GM23338 (cell line): ENCODE measurements around the gene ACE2. TPM values are rescaled to one million over a fixed set of nuclear protein-coding genes. Genes with fewer than 3 reads are reported as not detected.
A peak's percentile ranks its signal among the peaks of the same experiment; 100 is the strongest.

Experiments used
- ATAC-seq: fragments of 200-7000 bp; cut with Tn5 transposase; 3 replicates; pipeline ENCODE4 v1.9.1; 2020
- DNase-seq: peaks from one replicate; pipeline ENCODE4 v3.0.0-alpha.2; 2015; ENCODE audit warnings: low spot score
- H2AFZ ChIP-seq: fragments of 200-600 bp; sonication (generic); 2 replicates; pipeline ENCODE4 v1.8.0; 2016; ENCODE audit warnings: antibody characterized with exemption, mild to moderate bottlenecking, moderate library complexity
- H3F3A ChIP-seq: fragments of 200-600 bp; sonication (generic); replicated peaks from 2 replicates; pipeline ENCODE4 v1.8.0; 2017; ENCODE audit warnings: antibody characterized with exemption, mixed run types, low read depth
- H3K27ac ChIP-seq: fragments of 200-600 bp; sonication (generic); 2 replicates; pipeline ENCODE4 v1.6.1; 2016; ENCODE audit warnings: low read depth
- H3K27me3 ChIP-seq: fragments of 200-600 bp; sonication (generic); 2 replicates; pipeline ENCODE4 v1.8.0; 2016; ENCODE audit warnings: mild to moderate bottlenecking, mixed run types, moderate library complexity; ENCODE audit not compliant: insufficient read depth
- H3K36me3 ChIP-seq: fragments of 200-600 bp; sonication (generic); 2 replicates; pipeline ENCODE4 v1.8.0; 2016; ENCODE audit warnings: mild to moderate bottlenecking; ENCODE audit not compliant: insufficient read depth
- H3K4me1 ChIP-seq: fragments of 200-600 bp; sonication (generic); 2 replicates; pipeline ENCODE4 v1.8.0; 2016; ENCODE audit warnings: mild to moderate bottlenecking, moderate library complexity; ENCODE audit not compliant: insufficient read depth
- H3K4me2 ChIP-seq: fragments of 200-600 bp; sonication (generic); 2 replicates; pipeline ENCODE4 v1.7.1; 2017; ENCODE audit warnings: mixed run types
- H3K4me3 ChIP-seq: fragments of 200-600 bp; sonication (generic); 2 replicates; pipeline ENCODE4 v1.6.1; 2016; ENCODE audit warnings: mixed run types
- H3K79me2 ChIP-seq: fragments of 200-600 bp; sonication (generic); replicated peaks from 2 replicates; pipeline ENCODE4 v1.8.0; 2017; ENCODE audit warnings: mild to moderate bottlenecking; ENCODE audit not compliant: insufficient read depth
- H3K9me2 ChIP-seq: fragments of 200-600 bp; sonication (generic); 2 replicates; pipeline ENCODE4 v1.8.0; 2017; ENCODE audit not compliant: insufficient read depth
- H4K20me1 ChIP-seq: fragments of 200-600 bp; sonication (generic); replicated peaks from 2 replicates; pipeline ENCODE4 v1.8.0; 2017; ENCODE audit warnings: mild to moderate bottlenecking; ENCODE audit not compliant: insufficient read depth
- H3K27ac Mint-ChIP-seq: 2 replicates; pipeline ENCODE4 v1.8.0; 2020; ENCODE audit warnings: inconsistent platforms, mild to moderate bottlenecking, moderate library complexity, mixed read lengths
- H3K27me3 Mint-ChIP-seq: 3 replicates; pipeline ENCODE4 v1.8.0; 2022; ENCODE audit warnings: low read depth, mild to moderate bottlenecking, moderate library complexity, mixed read lengths, inconsistent platforms; ENCODE audit not compliant: insufficient read depth, poor library complexity
- H3K36me3 Mint-ChIP-seq: 3 replicates; pipeline ENCODE4 v1.8.0; 2021; ENCODE audit warnings: low read depth, mild to moderate bottlenecking, inconsistent platforms, moderate library complexity, mixed read lengths
- H3K4me1 Mint-ChIP-seq: 3 replicates; pipeline ENCODE4 v1.8.0; 2020; ENCODE audit warnings: mild to moderate bottlenecking, inconsistent platforms, mixed read lengths
- H3K4me3 Mint-ChIP-seq: 3 replicates; pipeline ENCODE4 v1.8.0; 2021; ENCODE audit warnings: moderate library complexity, mild to moderate bottlenecking, inconsistent platforms, mixed read lengths
- H3K9me3 Mint-ChIP-seq: 3 replicates; pipeline ENCODE4 v1.8.0; 2020; ENCODE audit warnings: moderate library complexity, mild to moderate bottlenecking, inconsistent platforms, mixed read lengths
- CREB1 ChIP-seq: fragments of 250-450 bp; sonication (Bioruptor Pico); IDR thresholded peaks from 2 replicates; pipeline ENCODE4 v1.5.0; 2020; ENCODE audit warnings: low read depth, mild to moderate bottlenecking, moderate library complexity
- CTCF ChIP-seq, 2 experiments: fragments of 200-600 bp in 1 of 2; sonication (generic) in 1 of 2; conservative IDR thresholded peaks; 2 replicates each; pipeline versions ENCODE4 v1.5.1 to v1.6.1; 2016 to 2017; ENCODE audit warnings: antibody characterized with exemption in 2 of 2, low read depth in 2 of 2, mild to moderate bottlenecking in 2 of 2, moderate library complexity in 1 of 2
- ETS1 ChIP-seq: IDR thresholded peaks from 2 replicates; pipeline ENCODE4 v1.6.1; 2016; ENCODE audit warnings: antibody characterized with exemption
- EZH2 ChIP-seq: fragments of 200-600 bp; sonication (generic); IDR thresholded peaks from one replicate; pipeline ENCODE4 v1.8.0; 2017; ENCODE audit warnings: antibody characterized with exemption, mild to moderate bottlenecking, low read depth; ENCODE audit not compliant: unreplicated experiment
- EZH2phosphoT487 ChIP-seq: fragments of 200-600 bp; sonication (generic); IDR thresholded peaks from one replicate; pipeline ENCODE4 v1.8.1; 2018; ENCODE audit warnings: antibody characterized with exemption; ENCODE audit not compliant: unreplicated experiment
- JUNB ChIP-seq: IDR thresholded peaks from one replicate; pipeline ENCODE4 v1.6.1; 2016; ENCODE audit warnings: antibody characterized with exemption; ENCODE audit not compliant: unreplicated experiment
- NANOG ChIP-seq: IDR thresholded peaks from 2 replicates; pipeline ENCODE4 v1.6.1; 2016; ENCODE audit warnings: antibody characterized with exemption, borderline replicate concordance
- POLR2AphosphoS5 ChIP-seq: IDR thresholded peaks from 2 replicates; pipeline ENCODE4 v1.6.1; 2016; ENCODE audit warnings: antibody characterized with exemption, low read depth
- STAT1 ChIP-seq: IDR thresholded peaks from one replicate; pipeline ENCODE4 v1.6.1; 2016; ENCODE audit warnings: antibody characterized with exemption; ENCODE audit not compliant: unreplicated experiment
- ZNF114 ChIP-seq: fragments of 250-450 bp; sonication (Bioruptor Pico); IDR thresholded peaks from 2 replicates; pipeline ENCODE4 v1.5.0; 2020; ENCODE audit warnings: mild to moderate bottlenecking, moderate library complexity
- ZNF331 ChIP-seq: fragments of 250-450 bp; sonication (Bioruptor Pico); IDR thresholded peaks from 2 replicates; pipeline ENCODE4 v1.5.0; 2020; ENCODE audit warnings: low read depth, mild to moderate bottlenecking, moderate library complexity
- ZNF462 ChIP-seq: fragments of 250-450 bp; sonication (Bioruptor Pico); IDR thresholded peaks from 2 replicates; pipeline ENCODE4 v1.5.0; 2020; ENCODE audit warnings: mild to moderate bottlenecking, moderate library complexity
- polyA plus RNA-seq: library from polyadenylated mRNA; unstranded; fragments of >200 nt; fragmentation: Nextera tagmentation; extraction: Ambion mirVana; gene quantifications from 2 replicates; pipeline ENCODE4 v1.2.1, GENCODE V29; 2016
- total RNA-seq: library from RNA; depleted of rRNA; stranded (reverse); fragments of >200 nt; shearing (Covaris generic); gene quantifications from 2 replicates; pipeline ENCODE4 v1.2.3, GENCODE V29; 2014
- TF ChIP-seq, protein P1 (sequence below): IDR thresholded peaks from one replicate; pipeline ENCODE4 v1.6.1; 2018; ENCODE audit warnings: antibody characterized with exemption; ENCODE audit not compliant: unreplicated experiment

Gene ACE2
- total and polyA plus RNA-seq, 2 experiments from 2014 or later = 0.10 TPM; not detected in 1

- TF ChIP-seq NANOG (no peak), ZNF462 (CRISPR knock-in tag) (no peak), ZNF114 (CRISPR knock-in tag) (no peak)
Measured at GRCh38 chrX:15574017-15574416, 26.7 kb downstream of the ACE2 start (continued).

GRCh38 chrX:15570145-15570544, 30.6 kb downstream of the ACE2 start:
- Histone ChIP-seq H3K27ac (no peak overlapping the region), H4K20me1 (no peaks in the 10 kb centered on the region), H3K9me2 (no peaks in the 10 kb centered on the region), H2AFZ (peak overlapping the region; percentile 33), H3K4me1 (0 out of 2 replicates have a peak, but pooled peaks cover 3% of the 10 kb centered on the region), H3K4me3 (no peak overlapping the region), H3K36me3 (no peaks in the 10 kb centered on the region), H3K4me2 (no peak overlapping the region), H3K27me3 (no peaks in the 10 kb centered on the region), H3K79me2 (no peaks in the 10 kb centered on the region), H3F3A (no peaks in the 10 kb centered on the region)
- Mint-ChIP-seq H3K27ac (no peak overlapping the region; the same call in 1 of the 2 replicates), H3K9me3 (no peaks in the 10 kb centered on the region), H3K36me3 (no peaks in the 10 kb centered on the region), H3K4me3 (no peak overlapping the region), H3K27me3 (peaks cover 4% of the 10 kb centered on the region), H3K4me1 (peaks cover 31% of the 10 kb centered on the region)
- DNase-seq = no peak
- ATAC-seq = no peak
- TF ChIP-seq ZNF331 (CRISPR knock-in tag) (no peak), JUNB (no peak), ETS1 (no peak), POLR2AphosphoS5 (no peak), STAT1 (no peak), CTCF (conservative IDR thresholded peaks at IDR 0.05; ENCODE audit: low read depth in 2 of 2) (no peak), EZH2 (no peak), EZH2phosphoT487 (no peak), CREB1 (no peak), ZNF114 (CRISPR knock-in tag) (no peak)
- TF ChIP-seq, protein P1, sequence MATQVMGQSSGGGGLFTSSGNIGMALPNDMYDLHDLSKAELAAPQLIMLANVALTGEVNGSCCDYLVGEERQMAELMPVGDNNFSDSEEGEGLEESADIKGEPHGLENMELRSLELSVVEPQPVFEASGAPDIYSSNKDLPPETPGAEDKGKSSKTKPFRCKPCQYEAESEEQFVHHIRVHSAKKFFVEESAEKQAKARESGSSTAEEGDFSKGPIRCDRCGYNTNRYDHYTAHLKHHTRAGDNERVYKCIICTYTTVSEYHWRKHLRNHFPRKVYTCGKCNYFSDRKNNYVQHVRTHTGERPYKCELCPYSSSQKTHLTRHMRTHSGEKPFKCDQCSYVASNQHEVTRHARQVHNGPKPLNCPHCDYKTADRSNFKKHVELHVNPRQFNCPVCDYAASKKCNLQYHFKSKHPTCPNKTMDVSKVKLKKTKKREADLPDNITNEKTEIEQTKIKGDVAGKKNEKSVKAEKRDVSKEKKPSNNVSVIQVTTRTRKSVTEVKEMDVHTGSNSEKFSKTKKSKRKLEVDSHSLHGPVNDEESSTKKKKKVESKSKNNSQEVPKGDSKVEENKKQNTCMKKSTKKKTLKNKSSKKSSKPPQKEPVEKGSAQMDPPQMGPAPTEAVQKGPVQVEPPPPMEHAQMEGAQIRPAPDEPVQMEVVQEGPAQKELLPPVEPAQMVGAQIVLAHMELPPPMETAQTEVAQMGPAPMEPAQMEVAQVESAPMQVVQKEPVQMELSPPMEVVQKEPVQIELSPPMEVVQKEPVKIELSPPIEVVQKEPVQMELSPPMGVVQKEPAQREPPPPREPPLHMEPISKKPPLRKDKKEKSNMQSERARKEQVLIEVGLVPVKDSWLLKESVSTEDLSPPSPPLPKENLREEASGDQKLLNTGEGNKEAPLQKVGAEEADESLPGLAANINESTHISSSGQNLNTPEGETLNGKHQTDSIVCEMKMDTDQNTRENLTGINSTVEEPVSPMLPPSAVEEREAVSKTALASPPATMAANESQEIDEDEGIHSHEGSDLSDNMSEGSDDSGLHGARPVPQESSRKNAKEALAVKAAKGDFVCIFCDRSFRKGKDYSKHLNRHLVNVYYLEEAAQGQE = no peak
